GM12878 (cell line): ENCODE measurements around the gene SHC1.

Experiments used
- SIN3A ChIP-seq: IDR thresholded peaks from 2 replicates; pipeline ENCODE4 v1.6.1; 2012; ENCODE audit warnings: low read depth, low read length, improper control_type of control experiment
- TBL1XR1 ChIP-seq: IDR thresholded peaks from 2 replicates; pipeline ENCODE4 v1.6.1; 2012; ENCODE audit warnings: low read depth, low read length, improper control_type of control experiment
- TF ChIP-seq, protein P1 (sequence below): fragments of 450-650 bp; formaldehyde crosslinking; IDR thresholded peaks from 2 replicates; pipeline ENCODE4 v1.5.0; 2022; ENCODE audit warnings: mild to moderate bottlenecking, missing genetic modification characterization

DNA sequence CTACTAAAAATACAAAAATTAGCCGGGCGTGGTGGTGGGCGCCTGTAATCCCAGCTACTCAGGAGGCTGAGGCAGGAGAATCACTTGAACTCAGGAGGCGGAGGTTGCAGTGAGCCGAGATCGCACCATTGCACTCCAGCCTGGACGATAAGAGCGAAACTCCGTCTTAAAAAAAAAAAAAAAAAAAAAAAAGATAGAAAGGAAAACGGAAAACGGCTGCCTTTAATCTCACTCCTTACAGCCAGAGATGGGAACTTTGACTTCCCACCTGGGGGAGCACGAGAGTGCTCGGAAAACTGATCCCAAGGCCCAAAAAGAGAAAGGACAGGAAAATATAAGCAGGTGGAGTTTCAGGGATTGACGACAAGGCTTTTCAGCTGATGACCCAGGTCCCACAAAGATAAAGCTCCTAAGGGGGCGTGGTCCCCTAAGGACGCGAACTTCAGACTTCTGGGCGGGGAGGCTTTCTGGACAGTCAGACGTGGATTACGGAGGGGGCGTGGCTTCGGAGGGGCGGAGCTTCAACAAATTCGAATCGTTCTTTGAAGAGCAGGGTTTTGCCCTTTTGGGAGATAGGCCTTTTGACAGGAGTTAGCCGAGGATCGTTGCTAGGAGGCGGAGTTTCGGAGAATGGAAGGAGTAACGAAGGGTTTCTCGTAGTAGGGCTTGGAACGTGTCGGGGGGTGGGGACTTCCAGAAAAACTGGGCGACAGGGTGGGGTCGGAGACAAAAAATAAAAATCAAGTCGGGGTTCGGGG lies 3.0 kb upstream of the SHC1 start:
- TF ChIP-seq, protein P1, sequence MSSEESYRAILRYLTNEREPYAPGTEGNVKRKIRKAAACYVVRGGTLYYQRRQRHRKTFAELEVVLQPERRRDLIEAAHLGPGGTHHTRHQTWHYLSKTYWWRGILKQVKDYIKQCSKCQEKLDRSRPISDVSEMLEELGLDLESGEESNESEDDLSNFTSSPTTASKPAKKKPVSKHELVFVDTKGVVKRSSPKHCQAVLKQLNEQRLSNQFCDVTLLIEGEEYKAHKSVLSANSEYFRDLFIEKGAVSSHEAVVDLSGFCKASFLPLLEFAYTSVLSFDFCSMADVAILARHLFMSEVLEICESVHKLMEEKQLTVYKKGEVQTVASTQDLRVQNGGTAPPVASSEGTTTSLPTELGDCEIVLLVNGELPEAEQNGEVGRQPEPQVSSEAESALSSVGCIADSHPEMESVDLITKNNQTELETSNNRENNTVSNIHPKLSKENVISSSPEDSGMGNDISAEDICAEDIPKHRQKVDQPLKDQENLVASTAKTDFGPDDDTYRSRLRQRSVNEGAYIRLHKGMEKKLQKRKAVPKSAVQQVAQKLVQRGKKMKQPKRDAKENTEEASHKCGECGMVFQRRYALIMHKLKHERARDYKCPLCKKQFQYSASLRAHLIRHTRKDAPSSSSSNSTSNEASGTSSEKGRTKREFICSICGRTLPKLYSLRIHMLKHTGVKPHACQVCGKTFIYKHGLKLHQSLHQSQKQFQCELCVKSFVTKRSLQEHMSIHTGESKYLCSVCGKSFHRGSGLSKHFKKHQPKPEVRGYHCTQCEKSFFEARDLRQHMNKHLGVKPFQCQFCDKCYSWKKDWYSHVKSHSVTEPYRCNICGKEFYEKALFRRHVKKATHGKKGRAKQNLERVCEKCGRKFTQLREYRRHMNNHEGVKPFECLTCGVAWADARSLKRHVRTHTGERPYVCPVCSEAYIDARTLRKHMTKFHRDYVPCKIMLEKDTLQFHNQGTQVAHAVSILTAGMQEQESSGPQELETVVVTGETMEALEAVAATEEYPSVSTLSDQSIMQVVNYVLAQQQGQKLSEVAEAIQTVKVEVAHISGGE (CRISPR knock-in tag), result no peak
- TF ChIP-seq TBL1XR1, result no peak
- TF ChIP-seq SIN3A, result no peak
